HCT116 (cell line): Measurements from ENCODE around the gene A3GALT2. TPM values are rescaled to one million over a fixed set of nuclear protein-coding genes. Genes with fewer than 3 reads are reported as not detected.

ENCODE experiments used
- ATAC-seq: fragments of 200-7000 bp; cut with Tn5 transposase; 2 replicates; pipeline ENCODE4 v1.9.1; 2020; ENCODE audit warnings: mild to moderate bottlenecking, moderate library complexity
- BruUV-seq: library from RNA; stranded (reverse); fragments of 400-500 nt; replicated peaks from 2 replicates; lab custom pipeline; 2021; lab: Mats Ljungman, UMichigan
- CTCF ChIA-PET: fragments of 300-600 bp; sonication (Branson Sonifier 250); formaldehyde crosslinking; loops from one replicate; lab custom pipeline; 2021; ENCODE audit warnings: antibody characterized with exemption; lab: Charles Lee
- POLR2A ChIA-PET: fragments of 300-600, 350-600 bp; sonication (Branson Sonifier 250); formaldehyde crosslinking; loops from one replicate; lab custom pipeline; 2021; ENCODE audit warnings: antibody characterized with exemption; lab: Charles Lee
- RAD21 ChIA-PET, 2 experiments: fragments of 300-600 bp; sonication (Branson Sonifier 250); formaldehyde crosslinking; loops; one replicate each; lab custom pipeline; 2023; ENCODE audit warnings: low total read pairs in 2 of 2; ENCODE audit not compliant: uncharacterized antibody in 2 of 2, unreplicated experiment in 2 of 2, low non-redundant PET in 1 of 2; lab: Charles Lee
- DNase-seq: peaks from one replicate; pipeline ENCODE4 v3.0.0-alpha.2; 2010; ENCODE audit warnings: low read depth, low spot score
- H2AFZ ChIP-seq: fragments of 200-600 bp; shearing (Covaris generic), sonication (generic); 2 replicates; pipeline ENCODE4 v1.6.1; 2017; ENCODE audit warnings: low read depth, mixed run types, mixed read lengths, antibody characterized with exemption, low read length; ENCODE audit not compliant: poor library complexity, severe bottlenecking
- H3K27ac ChIP-seq: 2 replicates; pipeline ENCODE4 v1.5.1; 2012; ENCODE audit warnings: low read depth, low read length
- H3K27me3 ChIP-seq: fragments of 200-600 bp; sonication (generic); 2 replicates; pipeline ENCODE4 v1.6.1; 2016; ENCODE audit warnings: mixed run types, low read length, mixed read lengths; ENCODE audit not compliant: insufficient read depth
- H3K36me3 ChIP-seq, 2 experiments: fragments of 200-500 bp in 1 of 2; fragments of 200-600 bp in 1 of 2; sonication (Bioruptor generic) in 1 of 2; sonication (generic) in 1 of 2; 2 replicates each; pipeline versions ENCODE4 v1.5.1 to v1.6.1; 2014 to 2016; ENCODE audit warnings: low read length in 2 of 2, inconsistent platforms in 1 of 2, mixed read lengths in 1 of 2, mixed run types in 1 of 2; ENCODE audit not compliant: insufficient read depth in 2 of 2, control insufficient read depth in 1 of 2
- H3K4me1 ChIP-seq, 2 experiments: fragments of 200-600 bp in 1 of 2; sonication (generic) in 1 of 2; 2 replicates each; pipeline versions ENCODE4 v1.5.1 to v1.6.1; 2012 to 2017; ENCODE audit warnings: low read length in 2 of 2, inconsistent platforms in 1 of 2, mild to moderate bottlenecking in 1 of 2, mixed read lengths in 1 of 2, mixed run types in 1 of 2, moderate library complexity in 1 of 2; ENCODE audit not compliant: insufficient read depth in 2 of 2, control insufficient read depth in 1 of 2
- H3K4me2 ChIP-seq: fragments of 200-600 bp; sonication (generic); 2 replicates; pipeline ENCODE4 v1.6.1; 2017; ENCODE audit warnings: mixed run types, low read length, mixed read lengths
- H3K4me3 ChIP-seq, 2 experiments: fragments of 200-600 bp in 1 of 2; sonication (generic) in 1 of 2; replicated peaks in 1 of 2; 2 replicates each; pipeline ENCODE4 v1.5.1; 2011 to 2016; ENCODE audit warnings: low read length in 2 of 2, control low read depth in 1 of 2, low read depth in 1 of 2, mild to moderate bottlenecking in 1 of 2, mixed read lengths in 1 of 2, mixed run types in 1 of 2
- H3K79me2 ChIP-seq: fragments of 200-600 bp; sonication (generic); 2 replicates; pipeline ENCODE4 v1.6.1; 2017; ENCODE audit warnings: mild to moderate bottlenecking, mixed run types, low read length, moderate library complexity, mixed read lengths; ENCODE audit not compliant: insufficient read depth
- H3K9ac ChIP-seq: fragments of 200-600 bp; sonication (generic); 2 replicates; pipeline ENCODE4 v1.6.1; 2016; ENCODE audit warnings: low read length, mixed read lengths
- H3K9me2 ChIP-seq: fragments of 200-600 bp; sonication (generic), shearing (Covaris generic); 2 replicates; pipeline ENCODE4 v1.6.1; 2017; ENCODE audit warnings: mixed run types, mild to moderate bottlenecking, moderate library complexity; ENCODE audit not compliant: insufficient read depth
- H3K9me3 ChIP-seq, 2 experiments: fragments of 200-500 bp in 1 of 2; fragments of 200-600 bp in 1 of 2; sonication (Bioruptor generic) in 1 of 2; sonication (generic) in 1 of 2; 2 replicates each; pipeline ENCODE4 v1.6.1; 2014 to 2017; ENCODE audit warnings: low read length in 2 of 2, mixed read lengths in 2 of 2, inconsistent platforms in 1 of 2, low read depth in 1 of 2, mild to moderate bottlenecking in 1 of 2, mixed run types in 1 of 2, moderate library complexity in 1 of 2; ENCODE audit not compliant: control insufficient read depth in 1 of 2, insufficient read depth in 1 of 2
- H4K20me1 ChIP-seq: fragments of 200-600 bp; sonication (generic), shearing (Covaris generic); 2 replicates; pipeline ENCODE4 v1.6.1; 2017; ENCODE audit warnings: mixed run types, mild to moderate bottlenecking, moderate library complexity; ENCODE audit not compliant: insufficient read depth
- CBX3 ChIP-seq: IDR thresholded peaks from 2 replicates; pipeline ENCODE4 v1.6.1; 2012; ENCODE audit warnings: low read depth
- CEBPB ChIP-seq: IDR thresholded peaks from 2 replicates; pipeline ENCODE4 v1.6.1; 2012; ENCODE audit warnings: low read depth
- EGR1 ChIP-seq: IDR thresholded peaks from 2 replicates; pipeline ENCODE4 v1.6.1; 2012; ENCODE audit warnings: low read depth
- EZH2phosphoT487 ChIP-seq: fragments of 200-600 bp; IDR thresholded peaks from 2 replicates; pipeline ENCODE4 v1.6.1; 2018; ENCODE audit warnings: antibody characterized with exemption, borderline replicate concordance
- FOSL1 ChIP-seq: IDR thresholded peaks from 2 replicates; pipeline ENCODE4 v1.6.1; 2012; ENCODE audit warnings: low read depth
- MAX ChIP-seq: IDR thresholded peaks from 2 replicates; pipeline ENCODE4 v1.6.1; 2012
- REST ChIP-seq: IDR thresholded peaks from 2 replicates; pipeline ENCODE4 v1.6.1; 2012; ENCODE audit warnings: low read depth
- ZFX ChIP-seq: fragments of 450-650 bp; IDR thresholded peaks from 2 replicates; pipeline ENCODE4 v1.6.1; 2017
- ZNF274 ChIP-seq: fragments of 200-500 bp; sonication (Bioruptor generic); IDR thresholded peaks from 2 replicates; pipeline ENCODE4 v1.6.1; 2014; ENCODE audit warnings: mild to moderate bottlenecking, low read depth, low read length, inconsistent platforms
- intact Hi-C: fragments of 100-400 bp; cut with micrococcal nuclease; formaldehyde crosslinking; loops from 2 replicates; pipeline ENCODE4 v1.10.0; 2022
- total RNA-seq: library from RNA; stranded (reverse); gene quantifications from one replicate; pipeline ENCODE4 v1.2.1, GENCODE V29; 2021; ENCODE audit not compliant: unreplicated experiment

The A3GALT2 gene
- total RNA-seq, 1 experiment from 2014 or later: not detected

- Histone ChIP-seq H3K4me2 (peak overlapping the region; percentile 90), H3K9me3 (no peaks in the 10 kb centered on the region), H4K20me1 (no peaks in the 10 kb centered on the region), H3K27me3 (no peaks in the 10 kb centered on the region), H3K79me2 (peaks cover 64% of the 10 kb centered on the region), H3K36me3 (peaks cover 17 to 22% of the 10 kb centered on the region in 2 experiments), H3K9me2 (no peaks in the 10 kb centered on the region), H3K4me1 (peaks cover 25 to 56% of the 10 kb centered on the region in 2 experiments), H3K9ac (peak overlapping the region; percentile 76), H3K27ac (peak overlapping the region; percentile 85), H2AFZ (no peak overlapping the region), H3K4me3 (peak overlapping the region; percentile 69 to 81)
- CTCF ChIA-PET: no interaction called here
- TF ChIP-seq CEBPB (no peak), ZFX (no peak), FOSL1 (no peak), EZH2phosphoT487 (no peak), EGR1 (no peak), REST (no peak), MAX (no peak; the same call in 1 of the 2 replicates), CBX3 (no peak), ZNF274 (no peak)
- intact Hi-C loops: loop anchor here (10.0 kb wide), 1 partner anchor 223 kb away; no protein-coding TSS in a partner anchor
- ATAC-seq (no peak), DNase-seq (no peak)
- POLR2A ChIA-PET: no interaction called here
- no TSS peak for BruUV-seq
- RAD21 ChIA-PET: no interaction called here
These were observed 27.3 kb upstream of the A3GALT2 start for GRCh38 chr1:33348194-33348593.
